HG03442 (cell line): ENCODE data around the gene SLAIN1.

Experiments used
- ATAC-seq: cut with Tn5 transposase; IDR thresholded peaks from one replicate; pipeline ENCODE4 v1.9.1; 2021; ENCODE audit warnings: mild to moderate bottlenecking, moderate library complexity; ENCODE audit not compliant: unreplicated experiment

The SLAIN1 gene

DNA sequence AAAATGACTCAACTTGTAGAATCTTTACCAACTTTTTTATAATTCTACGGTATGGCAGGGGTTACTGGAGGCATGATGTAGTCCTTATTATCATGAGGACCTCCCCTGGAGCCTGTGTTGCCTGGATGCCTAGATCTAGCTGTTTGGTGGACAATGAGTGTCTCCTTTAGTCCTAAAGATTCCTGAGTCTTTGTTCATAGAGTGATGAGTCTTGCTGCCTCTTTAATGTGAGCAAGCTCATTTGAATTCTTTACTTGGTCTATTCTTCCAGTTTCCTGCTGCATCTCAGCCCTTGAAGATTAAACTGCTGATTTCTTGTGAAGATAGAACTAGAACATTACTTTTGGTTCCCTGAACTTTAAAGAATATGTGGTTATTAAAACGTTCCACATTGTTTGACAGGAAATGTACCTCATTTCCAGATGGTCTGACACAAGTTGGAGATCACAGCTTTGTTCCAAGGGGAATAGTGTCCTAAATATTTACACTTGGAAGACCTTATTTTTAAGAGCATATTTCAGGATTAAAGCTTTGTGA, 51.9 kb downstream of the SLAIN1 start:
- no peak for ATAC-seq

DNA sequence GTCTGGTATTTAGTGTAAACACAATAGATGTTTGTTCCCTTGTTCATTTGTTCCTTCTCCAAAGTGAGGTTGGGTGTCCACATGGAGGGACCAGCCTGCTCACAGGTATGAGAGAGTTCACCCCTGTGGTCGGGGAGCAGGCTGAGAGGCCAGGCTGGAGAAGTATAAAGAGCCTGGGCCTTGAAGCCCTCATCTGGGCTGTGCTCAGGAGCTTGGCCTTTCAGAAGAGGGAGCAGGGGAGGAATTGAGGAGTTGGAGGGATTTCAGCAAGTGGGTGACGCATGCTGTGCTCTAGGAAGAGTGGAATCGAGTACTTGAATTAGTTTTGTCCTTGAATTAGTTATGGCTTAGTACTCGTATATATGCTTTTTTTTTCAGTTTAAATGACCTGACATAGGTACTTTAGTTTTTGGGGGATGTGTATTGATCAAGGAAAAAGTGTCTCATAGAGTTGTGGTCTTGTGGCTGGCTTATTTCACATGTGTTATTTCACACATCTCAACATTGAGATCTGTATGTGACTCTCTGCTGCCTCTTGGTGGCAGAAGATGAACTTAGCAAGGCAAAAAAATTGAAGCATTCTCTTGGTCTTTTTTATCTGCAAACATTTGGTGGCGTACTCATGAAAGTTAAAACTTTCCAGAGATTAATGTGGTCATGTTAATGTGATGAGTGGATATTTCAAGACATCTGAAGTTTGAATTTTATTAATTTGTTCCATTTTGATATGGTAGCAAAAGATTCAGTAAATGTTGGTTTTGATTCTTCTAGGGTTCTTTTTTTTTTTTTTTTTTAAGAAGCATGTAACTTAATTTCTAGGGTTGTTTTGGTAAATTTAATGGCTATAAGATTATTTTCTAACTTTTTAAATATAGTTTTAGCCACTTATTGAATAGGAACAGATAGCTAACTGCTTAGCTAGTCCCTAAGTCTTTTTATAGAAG, 54.3 kb downstream of the SLAIN1 start:
- peak; percentile 82 for ATAC-seq

GRCh38 chr13:77752512-77753069, 55.1 kb downstream of the SLAIN1 start:
- no peak for ATAC-seq

- no peak for ATAC-seq
Observed at GRCh38 chr13:77760893-77761292, 63.4 kb downstream of the SLAIN1 start.

GRCh38 chr13:77767413-77767812, 69.9 kb downstream of the SLAIN1 start:
- no peak for ATAC-seq

GRCh38 chr13:77774181-77774580, 76.7 kb downstream of the SLAIN1 start:
- no peak for ATAC-seq

- ATAC-seq: no peak
Observed at GRCh38 chr13:77776704-77777103, 79.2 kb downstream of the SLAIN1 start.

- peak; percentile 86 for ATAC-seq
Observed at GRCh38 chr13:77779552-77780272, 82.2 kb downstream of the SLAIN1 start.

DNA sequence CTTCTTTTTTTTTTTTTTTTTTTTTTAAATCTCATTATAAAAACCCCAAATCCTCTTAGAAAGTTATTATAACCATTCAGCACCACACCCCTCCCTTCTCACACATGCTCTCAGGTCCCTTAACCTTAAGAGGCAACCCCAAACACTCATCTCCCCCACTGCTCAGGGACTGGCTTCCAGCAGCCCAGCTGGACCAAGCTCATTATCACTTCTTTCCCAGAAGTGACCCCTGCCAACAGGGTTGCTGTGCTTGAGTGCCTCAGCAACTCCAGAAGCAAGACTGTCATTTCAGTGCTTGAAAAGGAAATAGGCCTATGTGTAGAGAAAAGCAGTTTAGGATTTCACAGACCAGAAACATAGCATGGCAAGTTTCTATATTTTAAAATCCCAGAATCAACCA, 84.3 kb downstream of the SLAIN1 start:
- ATAC-seq: no peak

GRCh38 chr13:77784515-77784914, 87.0 kb downstream of the SLAIN1 start:
- ATAC-seq: no peak

DNA sequence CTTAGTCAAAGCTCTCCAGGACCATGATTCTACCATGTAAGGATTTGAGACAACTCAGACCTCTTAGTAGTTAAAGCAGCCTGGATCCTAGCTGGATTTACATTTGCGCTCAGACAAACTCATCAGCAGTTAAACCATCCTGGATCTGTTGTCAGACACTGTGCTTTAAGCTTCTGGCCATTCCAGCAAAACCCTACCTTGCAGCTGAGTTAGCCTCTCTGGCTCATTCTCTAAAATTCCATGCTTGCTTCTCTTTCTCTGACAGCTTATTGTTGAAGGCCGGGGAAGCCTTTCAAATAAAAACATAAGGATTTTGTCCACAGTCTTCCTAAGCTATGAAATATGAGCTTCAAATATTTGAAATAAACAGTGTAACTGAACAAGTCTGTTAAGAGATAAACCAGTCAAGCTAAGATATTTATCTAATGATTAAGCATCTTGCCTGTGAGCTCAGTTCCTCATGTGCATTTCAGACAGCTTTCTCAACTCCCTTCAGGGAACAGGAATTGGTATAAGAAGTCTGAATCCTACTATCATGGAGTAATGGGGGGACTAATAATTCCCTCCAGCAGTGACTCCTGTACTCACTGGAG, 89.3 kb downstream of the SLAIN1 start:
- no peak for ATAC-seq

DNA sequence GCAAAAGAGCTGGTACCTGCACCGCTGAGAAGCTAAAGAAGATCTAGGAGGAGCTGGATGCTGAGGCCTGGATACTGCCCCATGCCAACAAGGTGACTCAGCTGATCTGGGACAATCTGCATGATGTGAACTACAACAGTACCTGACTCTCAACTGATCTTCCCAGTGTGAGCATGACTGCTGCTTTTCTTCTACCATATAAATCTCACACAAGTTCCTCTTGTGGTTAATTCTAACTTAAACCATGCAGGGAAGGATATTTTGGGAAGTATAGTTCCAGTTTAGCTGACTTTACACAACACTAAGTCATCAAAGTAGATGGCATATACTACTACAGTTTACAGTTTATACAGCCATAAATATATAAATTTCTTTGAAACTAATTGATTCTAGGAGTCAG, 91.9 kb downstream of the SLAIN1 start:
- ATAC-seq: no peak

DNA sequence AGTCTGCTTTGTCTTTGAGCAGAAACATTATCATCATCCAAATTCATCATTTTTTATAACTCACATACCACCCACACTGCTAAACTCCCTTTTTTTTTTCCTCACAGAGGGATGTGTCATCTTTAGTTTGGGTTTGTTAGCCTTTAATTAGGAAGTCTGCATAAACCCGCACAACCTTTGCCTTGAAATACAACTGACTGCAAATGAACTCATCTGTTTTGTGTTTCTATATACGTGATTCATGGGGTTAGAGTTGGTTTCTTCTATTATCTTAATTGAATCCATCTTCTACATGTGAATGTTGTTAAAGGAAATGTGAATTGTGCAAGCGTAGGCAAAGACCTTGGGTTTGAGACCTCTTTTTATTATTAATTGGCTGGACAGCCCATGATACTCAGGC, 102.7 kb downstream of the SLAIN1 start:
- no peak for ATAC-seq

DNA sequence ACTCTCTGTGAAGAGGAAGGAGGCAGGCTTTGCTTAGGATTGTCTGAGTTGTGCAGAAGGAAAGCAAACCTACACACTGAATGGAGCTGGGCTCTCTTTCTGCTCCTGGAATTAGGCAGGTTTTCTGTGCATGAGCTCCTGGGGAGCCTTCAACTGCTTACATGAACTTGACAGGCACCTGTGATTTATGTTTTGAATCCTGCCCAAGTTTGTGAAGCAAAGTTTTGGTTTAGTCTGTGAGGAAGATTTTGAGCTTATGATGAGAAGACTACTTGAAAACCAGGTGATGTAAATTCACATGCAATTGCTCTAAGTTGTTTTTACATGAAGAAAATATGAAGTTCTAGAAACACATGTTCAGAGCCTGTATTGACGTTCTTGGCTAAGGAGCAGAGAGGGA, 109.0 kb downstream of the SLAIN1 start:
- no peak for ATAC-seq

DNA sequence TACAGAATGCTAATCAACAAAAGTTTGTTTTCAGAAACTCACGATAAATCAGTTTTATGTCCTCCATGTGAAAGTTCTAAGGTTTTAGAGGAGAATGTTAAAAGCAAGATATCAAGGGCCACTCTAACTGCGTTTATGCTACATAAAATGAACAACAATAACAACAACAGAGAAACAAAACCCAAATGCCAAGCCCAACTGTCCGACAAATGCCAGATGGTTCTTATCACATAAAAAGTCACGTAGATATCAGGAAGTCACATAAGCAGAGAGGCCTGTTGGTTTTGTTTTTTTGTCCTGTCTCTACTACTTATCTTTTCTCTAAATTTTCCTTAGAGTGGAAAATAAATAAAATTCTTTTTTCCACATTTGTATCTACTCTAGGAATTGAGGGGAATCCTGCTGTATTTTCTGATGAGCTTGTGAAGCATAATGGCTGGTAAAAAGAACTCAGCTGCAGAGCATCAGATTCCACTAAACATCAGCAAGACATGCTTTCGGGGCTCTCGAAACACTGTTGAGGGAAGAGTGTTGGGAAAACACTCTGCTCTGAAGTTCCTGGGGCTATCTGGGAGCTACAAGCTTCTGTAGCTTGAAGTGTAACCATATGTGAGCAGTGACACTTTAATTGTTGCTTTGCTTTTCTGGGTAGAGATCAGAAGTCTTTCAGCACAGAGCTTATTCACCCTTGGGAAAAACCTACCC, 110.1 kb downstream of the SLAIN1 start:
- ATAC-seq: no peak

DNA sequence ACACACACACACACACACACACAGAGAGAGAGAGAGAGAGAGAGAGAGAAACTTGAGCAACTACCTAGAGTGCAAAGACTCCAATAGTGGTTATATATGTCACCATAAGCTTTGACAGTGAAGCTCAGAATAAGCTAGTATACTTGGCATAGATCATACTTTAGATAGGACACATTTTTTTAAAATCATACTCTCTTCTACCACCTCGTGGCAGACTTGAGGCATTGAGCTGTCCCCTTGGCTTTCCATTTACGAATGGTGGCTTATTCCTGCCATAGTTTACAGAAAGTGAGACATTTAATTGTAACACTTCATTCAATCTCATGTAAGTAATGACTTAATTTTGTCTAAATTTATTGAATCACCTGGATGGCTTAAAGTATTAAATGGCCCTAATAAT, 112.9 kb downstream of the SLAIN1 start:
- peak; percentile 93 for ATAC-seq

- no peak for ATAC-seq
Observed at GRCh38 chr13:77810878-77811277, 113.4 kb downstream of the SLAIN1 start.

- no peak for ATAC-seq
Observed at GRCh38 chr13:77811381-77811780, 113.9 kb downstream of the SLAIN1 start.

DNA sequence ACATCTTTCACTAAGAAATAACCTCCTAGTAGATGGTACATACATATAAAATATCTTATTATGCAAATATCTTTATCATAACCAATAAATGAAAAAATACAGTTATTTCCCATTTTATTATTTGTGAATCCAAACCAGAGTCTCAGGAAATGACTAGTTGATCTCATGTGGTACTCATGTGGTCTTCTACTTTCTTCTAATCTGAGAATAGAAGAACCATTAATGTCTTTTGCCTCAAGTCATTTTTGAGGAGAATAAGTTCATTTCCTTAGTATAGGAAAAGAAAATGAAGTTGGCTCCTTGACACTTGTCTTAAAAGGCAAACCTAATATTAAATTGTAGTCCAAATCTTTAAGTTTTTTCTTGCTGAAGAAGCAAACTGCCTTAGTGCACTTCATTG, 114.5 kb downstream of the SLAIN1 start:
- no peak for ATAC-seq
